HG03442 (cell line): ENCODE results near the gene SORL1-AS1.

Source experiments
- ATAC-seq: cut with Tn5 transposase; IDR thresholded peaks from one replicate; pipeline ENCODE4 v1.9.1; 2021; ENCODE audit warnings: mild to moderate bottlenecking, moderate library complexity; ENCODE audit not compliant: unreplicated experiment

SORL1-AS1 gene

GRCh38 chr11:121452609-121453150 is at the start of gene SORL1-AS1:
TSS of gene SORL1-AS1 (minus strand) at chr11:121452967.
- peak; percentile 14 for ATAC-seq

- ATAC-seq, result no peak
Measured at GRCh38 chr11:121500717-121501116, 48.0 kb upstream of the SORL1-AS1 start.

GRCh38 chr11:121500275-121500674 is 47.5 kb upstream of the SORL1-AS1 start:
- no peak for ATAC-seq

GRCh38 chr11:121499405-121499804 is 46.6 kb upstream of the SORL1-AS1 start:
- no peak for ATAC-seq

GRCh38 chr11:121497176-121497998 is 44.6 kb upstream of the SORL1-AS1 start:
- no peak for ATAC-seq

- ATAC-seq, result peak; percentile 66
Measured at GRCh38 chr11:121494355-121495099, 41.8 kb upstream of the SORL1-AS1 start.

- ATAC-seq, result no peak
Measured at GRCh38 chr11:121489823-121490222, 37.1 kb upstream of the SORL1-AS1 start.

GRCh38 chr11:121488641-121489040 is 35.9 kb upstream of the SORL1-AS1 start:
- no peak for ATAC-seq

GRCh38 chr11:121488170-121488569 is 35.4 kb upstream of the SORL1-AS1 start:
- no peak for ATAC-seq

- ATAC-seq, result no peak
Measured at GRCh38 chr11:121487191-121487590, 34.4 kb upstream of the SORL1-AS1 start.

- ATAC-seq, result no peak
Measured at GRCh38 chr11:121486054-121486453, 33.3 kb upstream of the SORL1-AS1 start.

- ATAC-seq, result no peak
Measured at GRCh38 chr11:121485216-121485615, 32.4 kb upstream of the SORL1-AS1 start.

GRCh38 chr11:121483805-121484480 is 31.2 kb upstream of the SORL1-AS1 start:
- ATAC-seq, result no peak

GRCh38 chr11:121482231-121483129 is 29.7 kb upstream of the SORL1-AS1 start:
- peak; percentile 82 for ATAC-seq

GRCh38 chr11:121481484-121482230 is 28.9 kb upstream of the SORL1-AS1 start:
- ATAC-seq, result peak; percentile 55

GRCh38 chr11:121479698-121480238 is 27.0 kb upstream of the SORL1-AS1 start:
- no peak for ATAC-seq

GRCh38 chr11:121478895-121479697 is 26.3 kb upstream of the SORL1-AS1 start:
- ATAC-seq, result no peak

GRCh38 chr11:121478226-121478894 is 25.6 kb upstream of the SORL1-AS1 start:
- no peak for ATAC-seq
